Measurements from ENCODE around the gene GRPEL1. TPM values are rescaled to one million over a fixed set of nuclear protein-coding genes. Genes with fewer than 3 reads are reported as not detected.

The GRPEL1 gene
- total RNA-seq, 1 experiment from 2014 or later, result 46.6 TPM

- Histone ChIP-seq H3K9me3 (ENCODE audit: control insufficient read depth, insufficient read depth, low read depth, low read length) (no peaks in the 10 kb centered on the region), H3K36me3 (ENCODE audit: control insufficient read depth, insufficient read depth, low read length) (no peaks in the 10 kb centered on the region; the same call in 1 of the 2 replicates), H3K4me3 (ENCODE audit: low read depth in 2 of 2, low read length in 2 of 2) (no peak overlapping the region), H3K27me3 (ENCODE audit: control insufficient read depth, insufficient read depth, low read length) (no peaks in the 10 kb centered on the region), H3K4me1 (ENCODE audit: control insufficient read depth, insufficient read depth, low read length) (peaks cover 25% of the 10 kb centered on the region), H3K27ac (ENCODE audit: low read length) (no peak overlapping the region)
- POLR2A ChIA-PET, result no interaction called here
- intact Hi-C loops (cut with micrococcal nuclease; ENCODE audit: unreplicated experiment), result no loop called here
- DNase-seq (ENCODE audit: low read depth, low spot score) (no peak), ATAC-seq (no peak)
- in situ Hi-C loops (cut with HindIII; ENCODE audit: low pct_unique_long_range_greater_than_20kb, low sequenced_read_pairs), result no loop called here
- CTCF ChIA-PET, result no interaction called here
- TF ChIP-seq POLR2AphosphoS5 (IDR thresholded peaks at IDR 0.05; ENCODE audit: low read depth, low read length), result no peak
- TF ChIP-seq, protein P1, sequence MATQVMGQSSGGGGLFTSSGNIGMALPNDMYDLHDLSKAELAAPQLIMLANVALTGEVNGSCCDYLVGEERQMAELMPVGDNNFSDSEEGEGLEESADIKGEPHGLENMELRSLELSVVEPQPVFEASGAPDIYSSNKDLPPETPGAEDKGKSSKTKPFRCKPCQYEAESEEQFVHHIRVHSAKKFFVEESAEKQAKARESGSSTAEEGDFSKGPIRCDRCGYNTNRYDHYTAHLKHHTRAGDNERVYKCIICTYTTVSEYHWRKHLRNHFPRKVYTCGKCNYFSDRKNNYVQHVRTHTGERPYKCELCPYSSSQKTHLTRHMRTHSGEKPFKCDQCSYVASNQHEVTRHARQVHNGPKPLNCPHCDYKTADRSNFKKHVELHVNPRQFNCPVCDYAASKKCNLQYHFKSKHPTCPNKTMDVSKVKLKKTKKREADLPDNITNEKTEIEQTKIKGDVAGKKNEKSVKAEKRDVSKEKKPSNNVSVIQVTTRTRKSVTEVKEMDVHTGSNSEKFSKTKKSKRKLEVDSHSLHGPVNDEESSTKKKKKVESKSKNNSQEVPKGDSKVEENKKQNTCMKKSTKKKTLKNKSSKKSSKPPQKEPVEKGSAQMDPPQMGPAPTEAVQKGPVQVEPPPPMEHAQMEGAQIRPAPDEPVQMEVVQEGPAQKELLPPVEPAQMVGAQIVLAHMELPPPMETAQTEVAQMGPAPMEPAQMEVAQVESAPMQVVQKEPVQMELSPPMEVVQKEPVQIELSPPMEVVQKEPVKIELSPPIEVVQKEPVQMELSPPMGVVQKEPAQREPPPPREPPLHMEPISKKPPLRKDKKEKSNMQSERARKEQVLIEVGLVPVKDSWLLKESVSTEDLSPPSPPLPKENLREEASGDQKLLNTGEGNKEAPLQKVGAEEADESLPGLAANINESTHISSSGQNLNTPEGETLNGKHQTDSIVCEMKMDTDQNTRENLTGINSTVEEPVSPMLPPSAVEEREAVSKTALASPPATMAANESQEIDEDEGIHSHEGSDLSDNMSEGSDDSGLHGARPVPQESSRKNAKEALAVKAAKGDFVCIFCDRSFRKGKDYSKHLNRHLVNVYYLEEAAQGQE (IDR thresholded peaks at IDR 0.05; ENCODE audit: insufficient read depth in 1 of 2, low read depth in 2 of 2, low read length in 1 of 2), result no peak
- BruUV-seq (replicated peaks), result no TSS peak
Observed at GRCh38 chr4:7029212-7029611, 38.7 kb downstream of the GRPEL1 start.

GRCh38 chr4:7027913-7028312, 40.0 kb downstream of the GRPEL1 start:
- TF ChIP-seq SIN3A (IDR thresholded peaks at IDR 0.05; ENCODE audit: borderline replicate concordance, insufficient read depth, low read depth, low read length) (no peak), TCF7L2 (IDR thresholded peaks at IDR 0.05; ENCODE audit: low read depth, low read length) (no peak), CTCF (IDR thresholded peaks at IDR 0.05) (no peak), POLR2AphosphoS5 (IDR thresholded peaks at IDR 0.05; ENCODE audit: low read depth, low read length) (no peak)
- TF ChIP-seq, protein P1 (IDR thresholded peaks at IDR 0.05; ENCODE audit: insufficient read depth in 1 of 2, low read depth in 2 of 2, low read length in 1 of 2), result no peak
- no peak for ATAC-seq
- no peaks in the 10 kb centered on the region for H3K27me3 ChIP-seq (ENCODE audit: control insufficient read depth, insufficient read depth, low read length)
- no TSS peak for BruUV-seq (replicated peaks)
- H3K27ac ChIP-seq (ENCODE audit: low read length), result no peak overlapping the region
- H3K36me3 ChIP-seq (ENCODE audit: control insufficient read depth, insufficient read depth, low read length), result no peaks in the 10 kb centered on the region; the same call in 1 of the 2 replicates
- intact Hi-C loops (cut with micrococcal nuclease; ENCODE audit: unreplicated experiment) (no loop called here), in situ Hi-C loops (cut with HindIII; ENCODE audit: low pct_unique_long_range_greater_than_20kb, low sequenced_read_pairs) (no loop called here)
- no peak for DNase-seq (ENCODE audit: low read depth, low spot score)
- CTCF ChIA-PET, result no interaction called here
- H3K4me3 ChIP-seq (ENCODE audit: low read depth in 2 of 2, low read length in 2 of 2), result no peak overlapping the region
- H3K4me1 ChIP-seq (ENCODE audit: control insufficient read depth, insufficient read depth, low read length), result peaks cover 20% of the 10 kb centered on the region
- POLR2A ChIA-PET, result no interaction called here
- no peaks in the 10 kb centered on the region for H3K9me3 ChIP-seq (ENCODE audit: control insufficient read depth, insufficient read depth, low read depth, low read length)
